ENCODE results near the gene MTA1. TPM values are rescaled to one million over a fixed set of nuclear protein-coding genes. Genes with fewer than 3 reads are reported as not detected.

MTA1 gene
- total and polyA plus RNA-seq, 10 of the 15 experiments (the other 5 are each of a cell fraction or from before 2014, with no cell fraction given) = 0.14 to 162 (median 30.6) TPM

GRCh38 chr14:105480807-105481801 lies 61.5 kb downstream of the MTA1 start (continued):
- peak; percentile 95 to 99 (median 99); a peak in 5 of 6 replicates for TF ChIP-seq CTCF (IDR thresholded peaks at IDR 0.05 in 2 of 3, conservative IDR thresholded peaks at IDR 0.05 in 1 of 3; ENCODE audit: control insufficient read depth in 2 of 3, extremely low read depth in 1 of 3, insufficient read depth in 1 of 3, low read depth in 3 of 3, low read length in 3 of 3)
- no peak for TF ChIP-seq PBX3 (IDR thresholded peaks at IDR 0.05; ENCODE audit: insufficient replicate concordance, low read depth, low read length)
- no peak for TF ChIP-seq SUZ12 (IDR thresholded peaks at IDR 0.05; ENCODE audit: unreplicated experiment)
- peak; percentile 56; the same call in 1 of the 2 replicates for TF ChIP-seq ZNF592 (IDR thresholded peaks at IDR 0.05)
- TF ChIP-seq POLR2AphosphoS2 (IDR thresholded peaks at IDR 0.05; ENCODE audit: low read depth, low read length) = no peak
- TF ChIP-seq ATF7 (IDR thresholded peaks at IDR 0.05; ENCODE audit: low read depth) = no peak
- 0 out of 2 replicates have a peak, but pooled peaks have one; percentile 23 for TF ChIP-seq HCFC1 (IDR thresholded peaks at IDR 0.05; ENCODE audit: low read length)
- no peak for TF ChIP-seq TCF3 (IDR thresholded peaks at IDR 0.05; ENCODE audit: borderline replicate concordance, insufficient read depth, low read depth, low read length)
- no peak for TF ChIP-seq CEBPB (IDR thresholded peaks at IDR 0.05; ENCODE audit: borderline replicate concordance in 1 of 2, low read depth in 2 of 2, low read length in 2 of 2)
- TF ChIP-seq RFX5 (IDR thresholded peaks at IDR 0.05; ENCODE audit: low read depth, low read length) = no peak
- TF ChIP-seq KDM1A (IDR thresholded peaks at IDR 0.05; ENCODE audit: borderline replicate concordance) = no peak
- TF ChIP-seq RB1 (IDR thresholded peaks at IDR 0.05; ENCODE audit: borderline replicate concordance) = peak; percentile 79; the same call in 1 of the 2 replicates
- TF ChIP-seq REST (IDR thresholded peaks at IDR 0.05; ENCODE audit: low read depth, low read length) = no peak
- peak; percentile 73 for TF ChIP-seq MLLT1 (IDR thresholded peaks at IDR 0.05)
